ENCODE results near the gene PPT2.

PPT2 gene

GRCh38 chr6:32163559-32164258 lies 9.8 kb downstream of the PPT2 start:
- H3K4me3 ChIP-seq (ENCODE audit: low read length) = no peak overlapping the region
- no peak for DNase-seq (ENCODE audit: low read depth)
- TF ChIP-seq CTCF (IDR thresholded peaks at IDR 0.05; ENCODE audit: insufficient read depth, low read depth, low read length, missing control alignments) = no peak

GRCh38 chr6:32164295-32164694 lies 10.4 kb downstream of the PPT2 start, which contains the start of gene EGFL8:
TSS of gene EGFL8 (plus strand) at chr6:32164595. CDS start at chr6:32166166, 1,571 bp downstream.
- no peak within 1 kb of the TSS for H3K4me3 ChIP-seq (ENCODE audit: low read length)
- TF ChIP-seq CTCF (IDR thresholded peaks at IDR 0.05; ENCODE audit: insufficient read depth, low read depth, low read length, missing control alignments) = no peak
- DNase-seq (ENCODE audit: low read depth) = no peak

GRCh38 chr6:32166411-32167061 lies 12.6 kb downstream of the PPT2 start:
- no peak overlapping the region for H3K4me3 ChIP-seq (ENCODE audit: low read length)
- no peak for TF ChIP-seq CTCF (IDR thresholded peaks at IDR 0.05; ENCODE audit: insufficient read depth, low read depth, low read length, missing control alignments)
- DNase-seq (ENCODE audit: low read depth) = no peak

- no peak for TF ChIP-seq CTCF (IDR thresholded peaks at IDR 0.05; ENCODE audit: insufficient read depth, low read depth, low read length, missing control alignments)
- DNase-seq (ENCODE audit: low read depth) = no peak
- no peak overlapping the region for H3K4me3 ChIP-seq (ENCODE audit: low read length)
These were observed 13.3 kb downstream of the PPT2 start for GRCh38 chr6:32167154-32167760.

GRCh38 chr6:32167761-32168262 lies 13.9 kb downstream of the PPT2 start:
- no peak overlapping the region for H3K4me3 ChIP-seq (ENCODE audit: low read length)
- TF ChIP-seq CTCF (IDR thresholded peaks at IDR 0.05; ENCODE audit: insufficient read depth, low read depth, low read length, missing control alignments) = no peak
- no peak for DNase-seq (ENCODE audit: low read depth)

- no peak overlapping the region for H3K4me3 ChIP-seq (ENCODE audit: low read length)
- no peak for TF ChIP-seq CTCF (IDR thresholded peaks at IDR 0.05; ENCODE audit: insufficient read depth, low read depth, low read length, missing control alignments)
- DNase-seq (ENCODE audit: low read depth) = no peak
These were observed 14.4 kb downstream of the PPT2 start for GRCh38 chr6:32168350-32168749.

All from epithelial cell of esophagus (primary cell).